ENCODE results near the gene GPC6. TPM values are rescaled to one million over a fixed set of nuclear protein-coding genes. Genes with fewer than 3 reads are reported as not detected.

Gene GPC6
- total RNA-seq, 1 donor from 2014 or later: 16.1 TPM

DNA sequence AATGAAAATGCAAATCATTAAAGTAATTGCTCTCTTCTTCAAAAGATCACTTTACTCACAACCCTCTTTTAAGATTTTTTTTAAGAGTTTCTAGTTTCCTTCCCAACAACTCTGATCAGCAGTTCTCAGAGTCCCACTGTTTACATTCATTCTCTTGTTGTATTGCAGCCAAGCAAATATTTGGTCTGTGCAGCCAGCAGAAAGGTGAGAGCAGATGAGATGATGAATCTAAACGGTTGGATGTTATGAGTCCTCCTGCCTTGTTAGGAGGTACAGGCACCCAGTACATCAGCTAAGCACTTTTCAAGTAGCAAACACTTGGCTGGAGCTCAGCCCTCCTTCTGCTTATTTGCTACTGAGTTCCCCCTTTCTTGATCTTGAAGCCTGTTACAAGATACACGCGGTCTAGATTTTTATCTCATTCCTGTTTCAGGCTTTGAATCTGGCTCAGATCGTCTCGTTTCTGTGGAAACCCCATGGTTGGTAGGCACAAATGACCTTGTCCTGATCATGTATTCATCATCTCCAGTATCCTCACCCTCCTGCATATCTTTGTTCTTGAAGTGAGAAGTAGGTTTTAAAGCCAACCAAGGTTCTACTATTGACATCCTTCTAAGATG lies 952.1 kb downstream of the GPC6 start:
- Mint-ChIP-seq H3K4me3 (ENCODE audit: unreplicated experiment) (no peak overlapping the region), H3K9me3 (ENCODE audit: unreplicated experiment) (no peaks in the 10 kb centered on the region), H3K4me1 (ENCODE audit: unreplicated experiment) (no peaks in the 10 kb centered on the region), H3K27ac (ENCODE audit: unreplicated experiment) (no peak overlapping the region), H3K27me3 (ENCODE audit: unreplicated experiment) (no peaks in the 10 kb centered on the region), H3K36me3 (ENCODE audit: low read depth, unreplicated experiment) (no peaks in the 10 kb centered on the region)
- no peak for DNase-seq (ENCODE audit: low spot score)
- TF ChIP-seq, protein P1, sequence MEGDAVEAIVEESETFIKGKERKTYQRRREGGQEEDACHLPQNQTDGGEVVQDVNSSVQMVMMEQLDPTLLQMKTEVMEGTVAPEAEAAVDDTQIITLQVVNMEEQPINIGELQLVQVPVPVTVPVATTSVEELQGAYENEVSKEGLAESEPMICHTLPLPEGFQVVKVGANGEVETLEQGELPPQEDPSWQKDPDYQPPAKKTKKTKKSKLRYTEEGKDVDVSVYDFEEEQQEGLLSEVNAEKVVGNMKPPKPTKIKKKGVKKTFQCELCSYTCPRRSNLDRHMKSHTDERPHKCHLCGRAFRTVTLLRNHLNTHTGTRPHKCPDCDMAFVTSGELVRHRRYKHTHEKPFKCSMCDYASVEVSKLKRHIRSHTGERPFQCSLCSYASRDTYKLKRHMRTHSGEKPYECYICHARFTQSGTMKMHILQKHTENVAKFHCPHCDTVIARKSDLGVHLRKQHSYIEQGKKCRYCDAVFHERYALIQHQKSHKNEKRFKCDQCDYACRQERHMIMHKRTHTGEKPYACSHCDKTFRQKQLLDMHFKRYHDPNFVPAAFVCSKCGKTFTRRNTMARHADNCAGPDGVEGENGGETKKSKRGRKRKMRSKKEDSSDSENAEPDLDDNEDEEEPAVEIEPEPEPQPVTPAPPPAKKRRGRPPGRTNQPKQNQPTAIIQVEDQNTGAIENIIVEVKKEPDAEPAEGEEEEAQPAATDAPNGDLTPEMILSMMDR (IDR thresholded peaks at IDR 0.05; ENCODE audit: unreplicated experiment): no peak

DNA sequence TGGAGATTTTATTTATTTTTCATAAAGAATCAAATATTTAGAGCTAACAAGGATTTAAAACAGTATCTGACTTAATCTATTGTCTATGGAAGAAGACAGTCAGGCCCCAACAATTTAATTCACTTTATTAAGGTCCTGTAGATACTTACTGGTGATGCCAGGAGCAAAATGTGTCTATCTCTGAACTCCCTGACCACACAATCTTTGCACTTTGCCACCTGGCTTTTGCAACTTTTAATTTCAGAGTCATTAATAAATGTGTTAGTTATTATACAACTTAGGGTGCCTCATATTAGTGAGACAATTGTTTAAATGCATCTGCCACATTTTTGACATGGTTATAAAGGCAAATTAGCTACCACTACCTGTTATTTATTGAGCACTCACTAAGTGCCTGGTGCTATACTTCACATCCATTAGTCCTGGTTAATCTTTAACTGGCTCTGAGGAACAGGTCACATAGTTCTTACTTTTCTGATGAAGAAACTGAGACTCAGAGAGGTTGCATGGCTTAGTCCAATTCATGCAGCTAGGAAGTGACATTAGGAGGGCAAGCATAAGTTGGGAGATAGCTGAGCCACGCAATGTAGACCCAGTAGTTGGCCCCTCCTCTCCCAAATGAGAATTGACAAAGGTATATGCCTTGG lies 955.0 kb downstream of the GPC6 start:
- H3K4me1 Mint-ChIP-seq (ENCODE audit: unreplicated experiment): no peaks in the 10 kb centered on the region
- no peaks in the 10 kb centered on the region for H3K9me3 Mint-ChIP-seq (ENCODE audit: unreplicated experiment)
- no peak for DNase-seq (ENCODE audit: low spot score)
- no peak overlapping the region for H3K27ac Mint-ChIP-seq (ENCODE audit: unreplicated experiment)
- H3K36me3 Mint-ChIP-seq (ENCODE audit: low read depth, unreplicated experiment): no peaks in the 10 kb centered on the region
- no peaks in the 10 kb centered on the region for H3K27me3 Mint-ChIP-seq (ENCODE audit: unreplicated experiment)
- H3K4me3 Mint-ChIP-seq (ENCODE audit: unreplicated experiment): no peak overlapping the region
- TF ChIP-seq, protein P1 (IDR thresholded peaks at IDR 0.05; ENCODE audit: unreplicated experiment): no peak

DNA sequence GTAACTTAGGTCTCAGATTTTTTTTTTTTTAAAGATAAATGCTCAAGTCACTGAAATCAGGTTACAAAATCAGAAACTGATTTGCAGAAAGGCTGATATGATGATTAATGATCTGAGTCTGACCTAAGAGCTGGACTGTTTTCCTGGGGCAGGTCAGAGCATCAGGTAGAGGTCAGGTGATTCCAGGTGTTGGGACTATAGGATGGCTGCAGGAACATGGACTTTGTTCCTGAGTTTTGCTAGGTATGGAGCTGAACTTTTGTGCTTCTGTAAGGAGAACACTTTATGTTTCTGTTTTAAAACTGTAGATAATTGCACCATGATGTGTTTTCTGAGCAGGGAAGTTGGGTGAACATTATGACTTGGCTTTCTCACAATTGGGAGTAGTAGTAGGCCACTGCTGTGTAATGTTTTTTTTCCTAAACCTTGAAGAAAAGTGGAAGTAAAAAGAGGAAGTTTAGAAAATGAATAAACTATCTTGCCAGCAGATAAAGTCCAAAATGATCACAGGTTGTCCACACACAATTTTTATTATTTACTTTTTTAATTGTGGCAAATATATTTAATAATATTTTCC lies 955.7 kb downstream of the GPC6 start:
- H3K4me1 Mint-ChIP-seq (ENCODE audit: unreplicated experiment): no peaks in the 10 kb centered on the region
- no peaks in the 10 kb centered on the region for H3K9me3 Mint-ChIP-seq (ENCODE audit: unreplicated experiment)
- TF ChIP-seq, protein P1 (IDR thresholded peaks at IDR 0.05; ENCODE audit: unreplicated experiment): no peak
- no peak overlapping the region for H3K27ac Mint-ChIP-seq (ENCODE audit: unreplicated experiment)
- no peaks in the 10 kb centered on the region for H3K27me3 Mint-ChIP-seq (ENCODE audit: unreplicated experiment)
- H3K36me3 Mint-ChIP-seq (ENCODE audit: low read depth, unreplicated experiment): no peaks in the 10 kb centered on the region
- H3K4me3 Mint-ChIP-seq (ENCODE audit: unreplicated experiment): no peak overlapping the region
- DNase-seq (ENCODE audit: low spot score): no peak

DNA sequence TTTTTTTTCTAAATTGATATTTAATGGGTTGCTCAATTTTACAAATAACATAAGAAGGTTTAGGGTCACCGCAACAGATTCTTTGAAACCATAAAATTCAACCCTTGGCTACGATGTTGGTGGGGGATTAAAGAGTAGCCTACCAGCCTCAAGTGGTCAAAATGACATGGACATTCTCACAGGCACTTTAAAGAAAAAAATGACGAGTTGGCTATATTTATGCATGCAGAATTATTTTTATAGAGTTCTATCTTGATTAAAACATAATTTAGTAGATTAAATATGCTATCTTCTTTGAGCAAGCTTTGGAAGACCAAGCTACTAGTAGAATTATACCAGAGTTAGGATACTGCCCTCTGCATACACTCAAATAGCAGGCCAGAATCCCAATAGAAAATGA lies 959.9 kb downstream of the GPC6 start:
- H3K4me1 Mint-ChIP-seq (ENCODE audit: unreplicated experiment): peaks cover 7% of the 10 kb centered on the region
- H3K27me3 Mint-ChIP-seq (ENCODE audit: unreplicated experiment): no peaks in the 10 kb centered on the region
- no peaks in the 10 kb centered on the region for H3K9me3 Mint-ChIP-seq (ENCODE audit: unreplicated experiment)
- TF ChIP-seq, protein P1 (IDR thresholded peaks at IDR 0.05; ENCODE audit: unreplicated experiment): no peak
- H3K27ac Mint-ChIP-seq (ENCODE audit: unreplicated experiment): no peak overlapping the region
- DNase-seq (ENCODE audit: low spot score): no peak
- no peaks in the 10 kb centered on the region for H3K36me3 Mint-ChIP-seq (ENCODE audit: low read depth, unreplicated experiment)
- no peak overlapping the region for H3K4me3 Mint-ChIP-seq (ENCODE audit: unreplicated experiment)

Measured in endothelial cell (in vitro differentiated cells).